Measurements from ENCODE around the gene ITGB3.

The ITGB3 gene

DNA sequence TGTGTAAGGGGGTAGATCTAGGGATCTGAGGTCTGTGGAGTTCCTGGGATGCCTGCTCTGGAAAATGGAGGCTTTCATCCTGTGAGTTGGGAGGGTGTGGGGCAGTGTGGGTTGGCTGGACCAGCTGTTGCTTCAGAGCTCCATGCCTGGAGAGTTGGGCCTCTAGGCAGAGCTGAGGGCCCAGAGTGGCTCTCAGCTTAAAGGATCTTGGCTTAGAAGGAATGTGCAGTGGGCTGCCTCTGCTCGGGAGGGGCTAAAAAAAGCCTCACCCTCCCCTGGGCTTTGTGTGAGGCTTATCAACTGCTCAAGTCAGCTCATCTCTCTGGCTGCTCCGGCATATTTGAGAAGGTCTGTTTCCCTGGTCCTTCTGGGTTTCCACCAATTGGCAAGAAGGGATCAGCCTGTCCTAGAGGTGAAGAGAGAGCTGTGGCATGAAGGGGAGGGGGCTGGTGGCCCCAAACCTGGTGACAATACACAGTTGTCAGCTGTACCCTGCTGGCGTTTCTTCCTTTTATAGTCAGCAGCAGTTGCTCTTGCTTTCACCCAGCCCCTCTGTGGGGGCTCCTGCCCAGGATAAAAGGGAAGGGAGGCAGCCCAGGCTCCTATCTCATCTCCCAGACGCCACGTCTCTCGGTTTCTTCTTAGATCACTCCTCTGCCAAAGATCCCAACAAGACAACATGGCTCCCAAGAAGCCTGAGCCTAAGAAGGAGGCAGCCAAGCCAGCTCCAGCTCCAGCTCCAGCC is 44.7 kb upstream of the ITGB3 start, which contains the start of gene MYL4:
Gene MYL4, plus strand, starts transcription at position 605 of the 745 bp plus-strand sequence. Its CDS starts 75 bp downstream, at position 680.
- TF ChIP-seq CTCF (IDR thresholded peaks at IDR 0.05; ENCODE audit: low read depth, low read length), result no peak
- H3K4me3 ChIP-seq (ENCODE audit: low read depth, low read length), result no peak within 1 kb of the TSS
- in situ Hi-C loops (cut with HindIII; ENCODE audit: low sequenced_read_pairs), result no loop called here
- DNase-seq (ENCODE audit: low read depth, low spot score), result no peak

- TF ChIP-seq CTCF (IDR thresholded peaks at IDR 0.05; ENCODE audit: low read depth, low read length), result no peak
- H3K4me3 ChIP-seq (ENCODE audit: low read depth, low read length), result no peak overlapping the region
- in situ Hi-C loops (cut with HindIII; ENCODE audit: low sequenced_read_pairs), result no loop called here
- DNase-seq (ENCODE audit: low read depth, low spot score), result no peak
Measured at GRCh38 chr17:47209499-47209898, 44.1 kb upstream of the ITGB3 start.

DNA sequence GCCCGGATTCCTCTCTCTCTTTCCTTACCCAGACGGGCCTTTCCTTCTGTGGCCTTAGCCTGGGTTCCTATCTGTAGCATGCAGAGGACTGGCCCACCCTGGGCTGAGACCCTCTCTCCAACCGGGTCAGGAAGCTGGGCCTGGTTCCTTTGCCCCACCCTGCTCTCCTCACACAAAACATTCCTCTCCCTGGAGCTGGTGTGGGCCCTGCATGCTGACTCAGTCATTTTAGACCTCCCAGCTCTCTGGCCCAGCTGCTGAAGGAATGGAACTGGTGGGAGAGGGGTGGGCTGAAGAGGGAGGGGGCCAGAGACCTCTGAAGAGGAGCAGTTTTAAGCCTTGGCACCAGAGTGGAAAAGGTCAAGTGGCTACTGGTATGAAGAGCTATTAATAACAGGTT is 43.5 kb upstream of the ITGB3 start:
- no peak for DNase-seq (ENCODE audit: low read depth, low spot score)
- in situ Hi-C loops (cut with HindIII; ENCODE audit: low sequenced_read_pairs), result no loop called here
- no peak overlapping the region for H3K4me3 ChIP-seq (ENCODE audit: low read depth, low read length)
- TF ChIP-seq CTCF (IDR thresholded peaks at IDR 0.05; ENCODE audit: low read depth, low read length), result no peak

DNA sequence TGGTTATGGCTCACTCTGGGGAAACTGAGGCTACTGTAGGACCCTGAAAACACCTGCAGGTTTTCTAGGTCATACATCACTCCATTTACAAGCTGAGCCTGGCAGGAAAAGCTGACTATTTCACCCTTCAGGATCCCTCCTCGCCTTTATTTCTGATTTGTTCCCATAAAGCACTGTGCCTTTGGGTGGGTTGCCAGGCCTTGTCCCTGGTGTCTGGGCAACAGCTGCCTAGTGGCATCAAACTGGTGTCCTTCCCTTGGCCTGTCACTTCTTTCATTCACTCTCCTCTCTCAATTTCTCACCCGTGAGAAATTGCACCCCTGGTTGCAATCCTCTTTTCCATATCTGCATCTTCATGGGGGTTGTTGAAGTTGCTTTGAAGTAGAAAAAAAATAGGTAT is 42.8 kb upstream of the ITGB3 start:
- no peak overlapping the region for H3K4me3 ChIP-seq (ENCODE audit: low read depth, low read length)
- TF ChIP-seq CTCF (IDR thresholded peaks at IDR 0.05; ENCODE audit: low read depth, low read length), result no peak
- DNase-seq (ENCODE audit: low read depth, low spot score), result no peak
- in situ Hi-C loops (cut with HindIII; ENCODE audit: low sequenced_read_pairs), result no loop called here

DNA sequence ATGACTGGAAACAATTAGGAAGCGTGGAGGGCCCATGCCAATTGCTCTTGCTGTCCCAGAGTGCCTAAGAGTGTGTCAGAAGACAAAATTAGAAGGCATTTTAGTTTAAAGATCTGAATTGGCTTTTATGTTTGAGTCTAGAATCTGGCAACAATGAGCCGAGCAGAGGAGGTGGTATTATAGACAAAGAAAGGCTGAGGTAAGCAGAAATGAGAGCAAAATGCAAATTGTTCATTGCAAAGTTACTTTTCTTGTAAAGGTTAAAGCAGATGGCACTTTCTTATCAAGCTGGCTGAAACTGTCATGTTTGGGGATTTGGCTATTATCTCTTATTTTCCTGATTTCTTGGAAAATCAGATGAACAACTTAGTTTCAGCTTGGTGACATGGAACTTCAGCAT is 41.2 kb upstream of the ITGB3 start:
- in situ Hi-C loops (cut with HindIII; ENCODE audit: low sequenced_read_pairs), result no loop called here
- no peak for TF ChIP-seq CTCF (IDR thresholded peaks at IDR 0.05; ENCODE audit: low read depth, low read length)
- H3K4me3 ChIP-seq (ENCODE audit: low read depth, low read length), result no peak overlapping the region
- DNase-seq (ENCODE audit: low read depth, low spot score), result no peak

DNA sequence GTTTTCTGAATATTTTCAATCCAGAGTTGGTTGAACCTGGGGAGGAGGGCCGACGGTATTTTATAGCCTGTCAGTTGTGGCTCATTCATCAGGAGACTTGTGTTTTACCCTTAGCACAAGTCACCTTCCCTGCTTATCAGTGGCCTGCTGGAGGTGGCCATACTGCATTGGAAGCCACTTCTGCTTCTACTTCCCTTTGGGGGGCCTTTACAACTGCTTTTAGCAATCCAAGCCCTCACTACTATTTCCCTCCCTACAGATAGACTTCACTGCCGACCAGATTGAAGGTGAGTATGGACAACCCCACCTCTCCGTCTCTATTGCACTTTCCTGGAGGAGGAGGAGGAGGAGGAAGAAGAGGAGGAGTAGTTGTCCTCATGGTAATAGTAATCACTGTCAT is 40.1 kb upstream of the ITGB3 start:
- in situ Hi-C loops (cut with HindIII; ENCODE audit: low sequenced_read_pairs), result no loop called here
- H3K4me3 ChIP-seq (ENCODE audit: low read depth, low read length), result no peak overlapping the region
- no peak for DNase-seq (ENCODE audit: low read depth, low spot score)
- TF ChIP-seq CTCF (IDR thresholded peaks at IDR 0.05; ENCODE audit: low read depth, low read length), result no peak

All from astrocyte of the spinal cord (primary cell).